HEK293T (cell line): ENCODE data around the gene LHPP.

Source experiments
- CTCF ChIA-PET: fragments of 350-600 bp; formaldehyde crosslinking; extraction: SDS; loops from one replicate; lab custom pipeline; 2021; ENCODE audit warnings: antibody characterized with exemption, inconsistent platforms; lab: Yijun Ruan, JAX
- POLR2A ChIA-PET: fragments of 350-600 bp; formaldehyde crosslinking; extraction: SDS; loops from one replicate; lab custom pipeline; 2020; ENCODE audit warnings: antibody characterized with exemption, inconsistent platforms; lab: Yijun Ruan, JAX
- DNase-seq: peaks from one replicate; pipeline ENCODE4 v3.0.0; 2012; ENCODE audit warnings: mixed read lengths; ENCODE audit errors: extremely low spot score
- ARNT ChIP-seq: fragments of 450-650 bp; IDR thresholded peaks from 2 replicates; pipeline ENCODE4 v1.6.1; 2017; ENCODE audit warnings: mild to moderate bottlenecking
- BHLHE40 ChIP-seq: fragments of 450-650 bp; IDR thresholded peaks from 2 replicates; pipeline ENCODE4 v1.6.1; 2016; ENCODE audit warnings: mild to moderate bottlenecking, moderate library complexity, borderline replicate concordance
- CTBP1 ChIP-seq: fragments of 450-650 bp; IDR thresholded peaks from 2 replicates; pipeline ENCODE4 v1.6.1; 2016; ENCODE audit warnings: borderline replicate concordance
- ELF4 ChIP-seq: fragments of 450-650 bp; IDR thresholded peaks from 2 replicates; pipeline ENCODE4 v1.6.1; 2017; ENCODE audit warnings: antibody characterized with exemption
- FOXA1 ChIP-seq: fragments of 450-650 bp; IDR thresholded peaks from 2 replicates; pipeline ENCODE4 v1.6.1; 2016; ENCODE audit warnings: mild to moderate bottlenecking
- FOXM1 ChIP-seq: fragments of 450-650 bp; IDR thresholded peaks from 2 replicates; pipeline ENCODE4 v1.6.1; 2017; ENCODE audit warnings: mild to moderate bottlenecking, borderline replicate concordance
- HDGF ChIP-seq: fragments of 450-650 bp; IDR thresholded peaks from 2 replicates; pipeline ENCODE4 v1.6.1; 2017; ENCODE audit warnings: antibody characterized with exemption, borderline replicate concordance
- L3MBTL2 ChIP-seq: fragments of 450-650 bp; conservative IDR thresholded peaks from 2 replicates; pipeline ENCODE4 v1.6.1; 2016; ENCODE audit warnings: mild to moderate bottlenecking
- LEF1 ChIP-seq: fragments of 450-650 bp; IDR thresholded peaks from 2 replicates; pipeline ENCODE4 v1.6.1; 2017; ENCODE audit warnings: mild to moderate bottlenecking, borderline replicate concordance
- NFRKB ChIP-seq: fragments of 450-650 bp; IDR thresholded peaks from 2 replicates; pipeline ENCODE4 v1.6.1; 2016; ENCODE audit warnings: mild to moderate bottlenecking, moderate library complexity
- SP1 ChIP-seq: fragments of 450-650 bp; IDR thresholded peaks from 2 replicates; pipeline ENCODE4 v1.6.1; 2017
- SUZ12 ChIP-seq: fragments of 450-650 bp; IDR thresholded peaks from 2 replicates; pipeline ENCODE4 v1.6.1; 2016; ENCODE audit warnings: mild to moderate bottlenecking
- TARDBP ChIP-seq: fragments of 450-650 bp; IDR thresholded peaks from 2 replicates; pipeline ENCODE4 v1.6.1; 2016
- ZNF384 ChIP-seq: fragments of 450-650 bp; IDR thresholded peaks from 2 replicates; pipeline ENCODE4 v1.6.1; 2016
- TF ChIP-seq, protein P1 (sequence below): fragments of 450-650 bp; IDR thresholded peaks from 2 replicates; pipeline ENCODE4 v1.6.1; 2016

Gene LHPP

DNA sequence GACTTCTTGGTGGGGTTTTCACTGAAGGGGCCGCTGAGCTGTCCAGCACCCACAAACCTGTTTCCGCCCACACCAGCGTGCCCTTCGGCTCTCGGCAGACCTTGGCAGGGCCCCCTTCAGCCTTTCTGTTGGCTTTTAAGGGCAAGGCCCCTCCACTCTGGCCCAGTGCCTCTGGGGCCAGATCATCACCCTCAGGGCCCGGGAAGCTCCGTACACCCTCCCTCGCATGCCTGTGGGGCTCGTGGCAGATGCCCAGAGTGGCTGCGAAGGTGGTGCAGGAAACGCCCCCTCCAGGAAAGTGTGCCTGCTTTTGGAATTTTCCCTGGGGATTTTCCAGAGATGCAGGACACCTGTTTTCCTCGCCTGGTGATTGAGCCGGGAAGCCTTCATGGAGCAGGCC is 7.0 kb downstream of the LHPP start:
- ChIA-PET POLR2A (no interaction called here), CTCF (interaction anchor here (0.6 kb wide), 1 partner anchor 973 kb away, joined by 3 read pairs; no protein-coding TSS in a partner anchor)
- no peak for TF ChIP-seq ELF4
- no peak for TF ChIP-seq TARDBP
- TF ChIP-seq FOXM1: no peak
- TF ChIP-seq, protein P1, sequence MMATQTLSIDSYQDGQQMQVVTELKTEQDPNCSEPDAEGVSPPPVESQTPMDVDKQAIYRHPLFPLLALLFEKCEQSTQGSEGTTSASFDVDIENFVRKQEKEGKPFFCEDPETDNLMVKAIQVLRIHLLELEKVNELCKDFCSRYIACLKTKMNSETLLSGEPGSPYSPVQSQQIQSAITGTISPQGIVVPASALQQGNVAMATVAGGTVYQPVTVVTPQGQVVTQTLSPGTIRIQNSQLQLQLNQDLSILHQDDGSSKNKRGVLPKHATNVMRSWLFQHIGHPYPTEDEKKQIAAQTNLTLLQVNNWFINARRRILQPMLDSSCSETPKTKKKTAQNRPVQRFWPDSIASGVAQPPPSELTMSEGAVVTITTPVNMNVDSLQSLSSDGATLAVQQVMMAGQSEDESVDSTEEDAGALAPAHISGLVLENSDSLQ: no peak
- TF ChIP-seq SUZ12: no peak
- no peak for TF ChIP-seq NFRKB
- DNase-seq: no peak

DNA sequence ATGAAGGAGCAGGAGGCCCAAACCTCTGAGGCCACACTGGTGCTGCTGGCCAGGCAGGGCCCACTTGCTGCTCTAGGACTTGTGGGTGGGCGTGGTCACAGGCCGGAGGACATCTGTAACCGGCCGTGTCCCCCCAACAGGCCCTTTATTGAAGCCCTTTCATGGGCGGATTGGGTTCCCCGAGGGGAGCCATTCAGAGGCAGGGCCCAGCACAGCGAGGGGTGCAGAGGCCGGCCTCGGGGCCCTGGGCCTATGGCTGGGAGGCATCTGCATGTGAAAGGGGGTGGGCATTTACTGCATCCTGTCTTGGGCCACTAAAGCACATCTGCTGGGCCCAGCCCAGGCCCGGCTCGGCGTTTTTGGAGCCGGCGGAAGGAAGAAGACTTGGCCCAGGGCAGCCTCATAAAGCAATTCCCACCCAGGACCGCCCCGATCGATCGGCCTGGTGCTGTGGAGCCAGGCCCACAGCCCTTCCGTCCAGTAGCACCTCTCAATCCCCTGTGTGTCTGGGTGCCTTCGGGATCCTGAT is 8.4 kb downstream of the LHPP start:
- no peak for DNase-seq
- no peak for TF ChIP-seq LEF1
- CTCF ChIA-PET: no interaction called here
- POLR2A ChIA-PET: no interaction called here

DNA sequence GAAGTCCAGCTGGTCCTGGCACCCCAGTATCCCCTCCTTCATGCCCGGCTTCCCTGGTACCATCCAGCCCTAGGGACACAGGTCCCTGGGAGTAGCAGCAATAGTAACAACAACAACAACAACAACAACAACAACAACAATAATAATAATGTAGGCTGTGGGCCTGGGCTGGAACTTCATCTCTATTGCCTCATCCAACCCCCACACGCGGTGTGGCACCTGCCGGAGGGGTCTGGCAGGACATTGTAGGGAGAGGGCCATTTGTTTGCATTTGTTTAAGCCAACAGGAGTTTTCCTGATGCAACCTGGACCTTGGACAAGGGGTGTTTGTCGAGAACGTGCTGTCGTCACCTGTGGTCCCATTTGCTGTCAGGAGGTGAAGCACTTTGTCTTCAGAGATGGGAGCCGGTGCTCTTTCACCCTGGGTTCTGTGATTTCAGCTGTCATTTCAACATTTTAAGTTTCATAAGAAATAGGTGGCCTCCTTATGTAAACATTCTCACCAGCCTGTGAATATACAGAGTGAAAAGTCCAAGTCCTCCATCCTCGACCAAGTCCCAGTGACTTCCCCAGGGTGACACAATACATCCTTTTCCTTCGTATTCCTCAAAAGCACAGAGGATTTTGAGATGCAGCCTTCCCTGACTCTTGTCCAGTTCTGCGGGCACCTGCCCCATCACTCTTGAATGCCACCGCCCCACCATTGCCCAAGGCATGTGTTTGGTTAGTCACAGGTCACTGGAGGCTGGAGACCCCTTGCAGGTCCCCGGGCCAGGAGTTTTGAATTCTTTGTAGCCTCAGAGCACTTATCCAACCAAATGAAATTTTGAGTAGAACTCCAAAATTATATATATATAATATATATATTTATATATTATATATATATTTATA is 9.2 kb downstream of the LHPP start:
- ChIA-PET CTCF (no interaction called here), POLR2A (no interaction called here)
- DNase-seq: no peak
- TF ChIP-seq SUZ12 (no peak), ZNF384 (no peak), HDGF (no peak), NFRKB (no peak), LEF1 (no peak), BHLHE40 (no peak), SP1 (no peak), L3MBTL2 (no peak), ELF4 (no peak), FOXM1 (no peak), TARDBP (no peak), ARNT (no peak)

DNA sequence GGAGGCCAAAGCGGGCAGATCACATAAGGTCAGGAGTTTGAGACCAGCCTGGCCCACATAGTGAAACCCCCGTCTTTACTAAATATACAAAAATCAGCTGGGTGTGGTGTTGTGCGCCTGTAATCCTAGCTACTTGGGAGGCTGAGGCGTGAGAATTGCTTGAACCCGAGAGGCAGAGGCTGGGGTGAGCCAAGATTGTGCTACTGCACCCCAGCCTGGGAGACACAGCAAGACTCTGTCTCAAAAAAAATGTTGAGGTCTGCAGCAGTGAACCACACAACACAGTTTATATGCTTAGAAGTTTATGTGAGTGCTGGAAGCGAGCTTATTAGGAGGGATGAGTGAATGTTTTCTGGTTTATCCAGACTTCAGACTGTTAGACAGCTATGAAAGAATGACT is 10.4 kb downstream of the LHPP start:
- POLR2A ChIA-PET: interaction anchor here (1.6 kb wide), 1 partner anchor 11 kb away, joined by 5 read pairs; the partner anchor contains the start of gene LHPP
- no peak for TF ChIP-seq SUZ12
- DNase-seq: no peak
- CTCF ChIA-PET: interaction anchor here (0.6 kb wide), 2 partner anchors 23 to 455 kb away, joined by 3 to 5 read pairs; no protein-coding TSS in a partner anchor

DNA sequence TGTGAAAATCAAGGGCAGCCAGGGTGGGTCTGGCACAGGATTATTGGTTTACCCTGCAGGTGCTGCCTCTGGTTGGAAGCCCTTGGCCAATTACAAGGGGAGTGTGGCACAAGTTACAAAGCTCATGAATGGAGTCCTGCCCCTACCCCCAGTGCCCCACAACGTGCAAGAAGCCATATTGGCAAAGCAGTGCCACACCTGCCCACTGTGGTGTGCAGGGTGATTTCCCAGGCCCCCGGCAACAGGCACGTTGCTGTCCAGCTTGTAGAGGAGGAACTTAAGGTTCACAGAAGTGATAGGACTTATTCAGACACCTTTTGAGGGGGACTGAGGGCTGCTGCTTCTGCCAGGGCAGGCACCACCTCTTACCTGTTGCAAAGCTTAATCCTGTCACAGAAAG is 11.4 kb downstream of the LHPP start:
- ChIA-PET POLR2A (interaction anchor here (1.6 kb wide), 1 partner anchor 12 kb away, joined by 5 read pairs; the partner anchor contains the start of gene LHPP), CTCF (interaction anchor here (0.7 kb wide), 2 partner anchors 12 to 268 kb away, joined by 3 read pairs; no protein-coding TSS in a partner anchor)
- TF ChIP-seq CTBP1: no peak
- no peak for TF ChIP-seq LEF1
- no peak for DNase-seq

DNA sequence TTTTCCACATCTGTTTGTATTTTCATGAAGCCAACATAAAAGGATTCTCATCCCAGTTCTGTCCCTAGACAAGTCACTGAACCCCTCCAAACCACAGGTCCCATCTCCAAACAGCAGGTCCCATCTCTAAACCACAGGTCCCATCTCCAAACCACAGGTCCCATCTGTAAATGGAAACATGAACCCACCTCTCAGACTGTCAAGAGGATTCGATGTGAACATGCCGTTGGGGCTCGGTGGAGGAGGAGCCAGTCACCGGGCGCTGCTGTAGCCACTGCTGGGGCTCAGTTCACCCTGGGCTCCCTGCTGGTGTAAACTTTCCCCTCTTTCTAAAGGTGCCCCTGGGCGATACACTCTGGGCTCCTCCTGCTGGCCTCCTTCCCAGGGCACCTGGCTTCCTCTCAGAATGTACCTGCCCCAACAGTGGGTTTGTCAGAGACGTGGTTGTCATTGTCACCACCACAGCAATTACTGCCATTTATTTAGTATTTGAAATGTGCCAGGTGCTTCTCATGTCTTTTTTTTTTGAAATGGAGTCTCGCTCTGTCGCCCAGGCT is 13.0 kb downstream of the LHPP start:
- TF ChIP-seq, protein P1: no peak
- TF ChIP-seq FOXA1 (no peak), NFRKB (no peak), ZNF384 (no peak), FOXM1 (no peak), ELF4 (no peak)
- ChIA-PET POLR2A (no interaction called here), CTCF (interaction anchor here (0.6 kb wide), 1 partner anchor 121 kb away, joined by 3 read pairs; no protein-coding TSS in a partner anchor)
- DNase-seq: no peak

DNA sequence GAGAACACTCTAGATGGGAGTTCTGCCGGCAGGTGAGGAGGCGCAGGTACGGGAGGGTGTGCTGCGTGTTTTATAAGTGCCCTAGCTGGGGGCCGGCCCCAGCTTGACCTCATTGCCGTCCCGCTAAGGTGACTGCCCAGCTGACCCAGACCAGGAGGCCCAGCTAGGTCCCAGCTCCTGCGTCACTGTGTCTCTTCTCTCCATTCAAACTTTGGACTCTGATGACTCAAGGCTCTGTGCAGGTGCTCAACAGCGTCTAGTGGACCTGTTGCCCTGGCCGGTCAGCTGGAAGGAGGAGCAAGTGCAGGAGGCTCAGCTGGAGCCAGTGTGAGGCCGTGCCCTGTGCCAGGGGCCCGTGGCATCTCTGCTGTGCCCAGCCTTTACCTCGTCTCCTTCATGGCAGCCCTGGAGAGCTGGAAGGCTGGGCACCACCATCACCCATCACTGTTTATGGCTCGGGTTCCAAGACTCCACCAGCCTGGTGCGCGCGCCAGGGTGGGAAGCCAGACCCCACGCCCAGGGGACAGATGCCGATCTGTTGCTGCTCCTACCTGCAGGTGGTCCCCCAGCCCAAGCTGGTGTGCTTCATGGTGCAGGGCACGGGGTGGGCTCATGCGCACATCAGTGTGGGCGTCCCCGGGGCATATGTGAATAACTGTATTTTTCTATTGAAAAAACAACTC is 14.6 kb downstream of the LHPP start:
- ChIA-PET POLR2A (no interaction called here), CTCF (no interaction called here)
- DNase-seq: no peak
- TF ChIP-seq ARNT (no peak), FOXA1 (no peak), CTBP1 (no peak), ELF4 (no peak)
- TF ChIP-seq, protein P1: no peak
